IPS-NIHi11 (cell line): ENCODE measurements around the gene IRF3.

ENCODE experiments used
- DNase-seq: peaks from one replicate; pipeline ENCODE4 v3.0.0; 2012; ENCODE audit warnings: mixed read lengths, low spot score

Gene IRF3

DNA sequence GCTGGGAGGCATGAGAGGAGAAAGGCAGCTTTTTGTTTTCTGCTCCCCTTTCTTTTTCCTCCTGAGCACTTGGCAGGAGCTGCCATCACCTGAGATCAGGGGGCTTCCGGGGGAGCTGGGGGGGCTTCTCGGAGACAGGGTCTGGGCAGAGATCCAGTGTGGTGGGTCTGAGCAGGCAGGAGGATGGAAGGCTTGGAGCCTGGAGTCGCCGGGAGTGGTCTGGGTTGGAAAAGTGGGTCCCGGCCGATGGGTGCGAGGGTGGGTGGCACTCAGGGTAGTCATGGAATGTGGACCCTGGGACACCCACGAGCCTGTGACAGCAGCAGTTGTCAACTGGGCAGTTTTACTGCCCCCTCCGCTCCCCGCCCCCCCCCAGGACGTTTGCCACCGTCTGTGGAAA lies 21.5 kb upstream of the IRF3 start:
- peak; percentile 3 for DNase-seq

DNA sequence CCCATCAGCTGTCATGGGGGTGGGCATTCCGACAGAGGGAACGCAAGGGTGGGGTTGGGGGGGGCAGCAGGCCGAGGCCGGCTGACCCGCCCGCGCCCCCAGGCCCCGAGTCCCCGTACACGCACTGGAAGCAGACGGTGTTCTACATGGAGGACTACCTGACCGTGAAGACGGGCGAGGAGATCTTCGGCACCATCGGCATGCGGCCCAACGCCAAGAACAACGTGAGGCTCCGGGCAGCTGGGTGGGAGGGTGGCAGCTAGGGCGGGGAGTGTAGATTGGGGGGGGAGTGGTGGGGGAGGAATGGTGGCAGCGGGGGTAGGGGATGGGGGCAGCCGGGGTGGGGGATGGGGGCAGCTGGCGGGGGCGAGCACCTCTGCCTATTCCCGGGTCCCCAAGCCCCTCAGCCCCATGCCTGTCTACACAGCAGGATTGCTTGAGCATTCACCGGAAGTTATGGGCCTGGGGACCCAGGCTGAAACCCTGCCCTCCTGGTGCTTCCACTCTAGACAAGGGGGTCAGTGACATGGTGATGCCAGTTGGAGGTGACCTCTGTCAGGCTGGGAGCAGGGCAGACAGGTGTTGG lies 20.9 kb upstream of the IRF3 start:
- DNase-seq, result peak; percentile 5

DNA sequence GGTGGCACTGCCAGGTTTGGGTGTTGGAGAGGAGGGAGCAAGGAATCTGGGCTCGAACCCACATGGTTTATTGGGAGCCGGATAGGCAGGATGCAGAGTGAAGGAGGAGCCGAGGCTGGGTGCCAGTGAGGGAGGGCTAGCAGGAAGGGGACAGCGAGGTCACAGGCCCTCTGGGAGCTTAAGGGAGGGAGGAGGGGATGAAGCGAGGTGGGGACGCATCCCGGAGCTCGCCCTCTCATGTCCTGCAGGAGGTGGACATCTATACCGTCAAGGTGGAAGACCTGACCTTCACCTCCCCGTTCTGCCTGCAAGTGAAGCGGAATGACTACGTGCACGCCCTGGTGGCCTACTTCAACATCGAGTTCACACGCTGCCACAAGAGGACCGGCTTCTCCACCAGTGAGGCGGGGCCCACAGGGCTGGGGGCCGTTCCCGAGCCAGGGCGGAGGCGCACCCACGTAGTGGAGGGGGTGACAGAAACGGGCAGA lies 20.2 kb upstream of the IRF3 start:
- peak; percentile 12 for DNase-seq

DNA sequence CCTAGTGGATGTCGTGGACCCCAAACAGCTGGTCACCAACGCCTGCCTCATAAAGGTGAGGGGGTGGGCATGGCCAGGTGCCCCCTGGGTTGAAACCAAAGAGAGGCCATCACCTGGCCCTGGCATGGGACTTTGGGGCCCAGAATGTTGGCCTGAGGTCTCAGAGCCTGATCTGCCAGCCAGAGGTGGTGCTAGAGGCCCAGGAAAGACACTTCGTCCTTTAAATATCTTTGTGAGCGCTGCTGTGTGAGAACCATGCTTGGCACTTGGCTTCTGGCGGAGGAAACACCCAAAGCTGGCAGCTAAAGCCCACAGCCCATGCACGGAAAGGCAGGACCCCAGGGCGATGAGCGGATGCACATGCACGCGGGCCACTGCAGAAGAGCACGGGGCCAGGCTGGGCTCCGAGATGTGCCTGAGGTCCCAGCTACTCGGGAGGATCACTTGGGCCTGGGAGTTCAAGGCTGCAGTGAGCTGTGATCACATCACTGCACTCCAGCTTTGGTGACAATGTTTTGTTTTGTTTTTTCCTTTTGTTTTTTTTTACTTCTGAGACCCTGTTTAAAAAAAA lies 19.4 kb upstream of the IRF3 start:
- peak; percentile 3 for DNase-seq

DNA sequence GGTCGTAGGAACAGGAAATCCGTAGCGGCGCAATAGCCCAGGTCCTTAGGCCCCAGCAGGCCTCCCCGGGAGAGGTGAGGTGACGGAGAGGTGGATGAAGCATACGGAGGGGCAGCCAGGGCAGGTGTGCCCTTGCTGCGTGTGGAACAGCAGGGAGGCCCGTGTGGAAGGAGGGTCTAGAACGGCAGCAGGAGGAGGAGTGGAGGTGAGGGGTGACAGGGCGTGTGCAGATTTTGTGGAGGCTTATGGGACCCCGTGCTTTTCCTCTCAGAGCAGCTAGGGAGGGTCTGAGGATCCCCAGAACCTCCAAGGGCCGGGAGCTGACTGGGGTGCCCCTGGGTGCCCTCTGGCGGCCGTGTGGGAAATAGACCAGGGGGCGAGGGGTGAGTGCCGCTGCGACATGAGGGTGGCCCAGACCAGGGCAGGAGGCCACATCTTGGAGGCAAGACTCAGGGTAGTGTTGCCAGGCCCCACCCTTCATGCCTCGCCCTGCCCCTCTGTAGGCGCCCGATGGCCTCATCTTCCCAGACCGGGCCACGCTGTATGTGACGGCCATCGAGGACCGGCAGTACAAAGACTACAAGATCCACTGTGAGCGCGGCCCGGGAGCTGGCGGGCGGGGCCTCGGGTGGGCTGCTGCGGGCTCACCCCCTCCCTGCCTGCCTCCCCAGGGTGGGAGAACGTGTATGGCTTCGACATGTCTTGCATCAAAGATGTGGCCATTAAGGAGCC lies 18.8 kb upstream of the IRF3 start:
- DNase-seq, result peak; percentile 58

DNA sequence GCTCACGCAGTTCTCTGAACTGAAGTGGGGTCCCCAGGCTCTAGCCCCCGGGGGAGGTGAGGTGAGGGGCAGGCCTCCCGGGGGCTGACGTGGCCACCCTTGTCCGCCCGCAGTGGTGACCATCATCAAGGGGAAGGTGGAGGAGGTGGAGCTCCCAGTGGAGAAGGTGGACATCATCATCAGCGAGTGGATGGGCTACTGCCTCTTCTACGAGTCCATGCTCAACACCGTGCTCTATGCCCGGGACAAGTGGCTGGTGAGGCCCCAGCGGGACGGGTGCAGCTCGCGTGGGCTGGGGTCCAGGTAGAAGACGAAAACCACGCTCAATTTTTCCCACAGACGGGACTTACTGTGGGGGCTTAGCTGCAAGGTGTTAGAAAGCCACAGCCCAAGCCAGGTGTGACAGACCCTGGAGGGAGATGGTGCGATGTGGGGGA lies 18.2 kb upstream of the IRF3 start:
- no peak for DNase-seq

DNA sequence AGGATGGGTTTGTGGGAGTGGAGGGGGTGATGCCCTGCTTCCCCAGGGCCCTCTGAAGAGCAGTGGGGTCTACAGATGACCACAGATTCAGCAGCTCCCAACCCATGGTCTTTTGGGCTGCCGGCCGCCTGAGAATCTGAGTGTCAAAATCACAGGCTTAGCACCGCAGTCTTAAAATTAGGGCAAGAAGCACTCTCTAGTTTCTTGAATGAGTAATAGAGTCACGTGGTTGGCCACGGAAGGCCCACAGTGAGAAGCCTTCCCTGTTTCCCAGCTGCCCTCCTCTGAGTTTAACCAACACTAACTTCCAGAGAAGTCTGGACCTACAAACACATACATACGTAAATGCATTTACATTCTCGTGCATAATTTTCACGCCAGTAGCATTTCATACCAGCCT lies 16.6 kb upstream of the IRF3 start:
- DNase-seq, result no peak

DNA sequence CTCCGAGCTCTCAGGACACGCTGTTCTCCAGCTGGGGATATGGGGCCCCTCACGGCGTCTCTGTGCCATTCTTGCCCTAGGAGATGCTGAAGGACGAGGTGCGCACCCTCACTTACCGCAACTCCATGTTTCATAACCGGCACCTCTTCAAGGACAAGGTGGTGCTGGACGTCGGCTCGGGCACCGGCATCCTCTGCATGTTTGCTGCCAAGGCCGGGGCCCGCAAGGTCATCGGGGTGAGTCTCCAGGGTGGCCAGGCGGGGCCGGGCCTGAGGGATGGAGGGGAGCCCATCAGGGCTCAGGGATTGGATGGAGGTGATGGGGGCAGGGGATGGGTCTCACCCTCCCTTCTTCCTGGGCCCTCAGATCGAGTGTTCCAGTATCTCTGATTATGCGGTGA lies 16.2 kb upstream of the IRF3 start:
- no peak for DNase-seq

DNA sequence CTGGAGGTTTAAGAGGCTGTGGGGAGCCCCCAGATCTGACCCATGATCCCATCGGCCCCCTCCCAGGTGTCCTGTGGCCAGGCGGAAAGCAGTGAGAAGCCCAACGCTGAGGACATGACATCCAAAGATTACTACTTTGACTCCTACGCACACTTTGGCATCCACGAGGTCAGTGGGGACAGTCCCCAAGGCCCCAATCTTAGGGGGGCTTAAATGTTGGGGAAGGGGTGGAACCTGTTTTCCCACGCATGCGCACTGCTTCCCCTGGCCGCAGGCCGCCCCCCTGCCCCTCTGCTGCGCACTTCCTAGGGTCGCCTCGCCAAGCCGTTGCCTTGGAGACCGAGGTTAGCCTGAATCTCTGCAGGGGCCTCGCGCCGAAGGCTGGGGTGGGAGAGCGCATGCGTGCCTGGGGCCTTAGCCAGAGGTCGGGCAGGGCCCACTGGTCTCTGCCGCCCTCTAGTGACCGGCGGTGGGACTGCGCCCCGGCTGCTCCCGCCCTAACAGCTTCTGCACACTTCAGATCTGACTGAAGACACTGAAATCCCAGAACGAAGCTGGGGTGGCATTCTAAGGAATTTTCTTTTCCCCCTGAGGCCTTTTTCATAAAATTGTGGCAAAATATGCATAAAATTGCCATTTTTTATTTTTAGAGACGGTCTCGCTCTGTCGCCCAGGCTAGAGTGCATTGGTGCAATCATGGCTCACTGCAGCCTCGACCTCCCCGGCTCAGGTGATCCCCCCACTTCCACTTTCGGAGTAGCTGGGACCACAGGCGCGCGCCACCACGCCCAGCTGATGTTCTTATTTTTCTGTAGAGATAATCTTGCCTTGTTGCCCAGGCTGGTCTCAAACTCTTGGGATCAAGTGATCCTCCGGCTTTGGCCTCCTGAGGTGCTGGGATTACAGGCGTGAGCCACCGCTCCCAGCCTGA lies 15.0 kb upstream of the IRF3 start:
- peak; percentile 90 for DNase-seq

DNA sequence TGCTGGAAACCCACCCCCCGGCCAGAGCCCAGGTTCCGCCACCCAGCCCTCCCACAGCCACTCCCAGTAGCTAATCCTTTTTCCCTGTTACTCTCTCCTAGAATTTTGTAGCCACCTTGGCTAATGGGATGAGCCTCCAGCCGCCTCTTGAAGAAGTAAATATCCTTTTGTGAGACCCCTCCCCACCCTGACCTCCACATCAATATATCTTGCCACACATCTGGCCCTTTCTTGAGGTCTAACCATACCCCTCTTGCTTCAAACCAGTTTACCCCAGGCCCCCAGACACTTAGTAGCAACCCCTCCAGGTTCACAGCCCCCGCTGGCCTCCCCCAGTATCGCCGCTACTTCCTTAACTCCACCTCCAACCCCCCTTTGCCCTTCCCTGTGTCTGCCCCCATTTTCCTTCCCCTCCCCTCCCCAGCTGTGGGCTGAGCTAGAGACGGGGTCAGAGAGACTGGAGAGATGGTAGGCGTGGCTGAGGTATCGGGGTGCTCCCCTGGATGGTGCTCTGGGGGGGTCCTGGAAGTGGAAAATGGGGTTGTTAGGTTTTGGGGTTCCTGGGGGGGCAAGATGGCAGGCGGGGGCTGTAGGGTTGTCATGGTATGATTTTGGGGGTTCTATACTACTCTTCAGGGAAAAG lies 14.2 kb upstream of the IRF3 start:
- DNase-seq, result no peak

DNA sequence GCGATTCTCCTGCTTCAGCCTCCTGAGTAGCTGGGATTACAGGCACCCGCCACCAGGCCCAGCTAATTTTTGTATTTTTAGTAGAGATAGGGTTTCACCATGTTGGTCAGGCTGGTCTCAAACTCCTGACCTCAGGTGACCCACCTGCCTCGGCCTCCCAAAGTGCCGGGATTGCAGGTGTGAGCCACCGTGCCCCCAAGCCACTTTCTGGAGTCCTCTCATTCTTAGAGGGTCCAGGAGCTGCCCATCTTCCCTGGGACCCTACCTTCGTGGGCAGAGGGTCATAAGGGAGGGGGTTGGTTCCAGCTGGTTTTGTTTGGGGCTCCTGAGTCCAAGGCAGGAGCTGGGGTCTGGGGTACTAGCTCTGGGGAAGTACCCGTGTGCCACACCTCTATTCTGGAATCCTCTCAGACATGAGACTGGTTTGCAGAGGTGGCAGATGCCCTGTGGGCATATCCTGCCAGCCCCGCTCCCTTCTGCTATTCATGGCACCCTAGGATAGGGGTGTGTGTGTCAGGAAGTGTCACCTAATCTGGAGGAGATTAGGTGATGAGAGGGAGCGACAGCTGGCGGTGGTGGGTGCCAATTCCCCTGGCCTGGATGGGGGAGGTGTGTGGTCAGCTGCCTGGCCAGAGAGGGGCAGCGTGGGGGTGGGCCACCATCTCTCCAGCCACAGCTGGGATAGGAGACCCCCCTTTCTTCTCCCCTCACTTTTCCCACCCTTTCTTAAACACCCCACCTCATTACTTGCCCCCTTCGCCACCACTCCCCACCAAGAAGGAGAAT lies 13.5 kb upstream of the IRF3 start:
- DNase-seq, result no peak

DNA sequence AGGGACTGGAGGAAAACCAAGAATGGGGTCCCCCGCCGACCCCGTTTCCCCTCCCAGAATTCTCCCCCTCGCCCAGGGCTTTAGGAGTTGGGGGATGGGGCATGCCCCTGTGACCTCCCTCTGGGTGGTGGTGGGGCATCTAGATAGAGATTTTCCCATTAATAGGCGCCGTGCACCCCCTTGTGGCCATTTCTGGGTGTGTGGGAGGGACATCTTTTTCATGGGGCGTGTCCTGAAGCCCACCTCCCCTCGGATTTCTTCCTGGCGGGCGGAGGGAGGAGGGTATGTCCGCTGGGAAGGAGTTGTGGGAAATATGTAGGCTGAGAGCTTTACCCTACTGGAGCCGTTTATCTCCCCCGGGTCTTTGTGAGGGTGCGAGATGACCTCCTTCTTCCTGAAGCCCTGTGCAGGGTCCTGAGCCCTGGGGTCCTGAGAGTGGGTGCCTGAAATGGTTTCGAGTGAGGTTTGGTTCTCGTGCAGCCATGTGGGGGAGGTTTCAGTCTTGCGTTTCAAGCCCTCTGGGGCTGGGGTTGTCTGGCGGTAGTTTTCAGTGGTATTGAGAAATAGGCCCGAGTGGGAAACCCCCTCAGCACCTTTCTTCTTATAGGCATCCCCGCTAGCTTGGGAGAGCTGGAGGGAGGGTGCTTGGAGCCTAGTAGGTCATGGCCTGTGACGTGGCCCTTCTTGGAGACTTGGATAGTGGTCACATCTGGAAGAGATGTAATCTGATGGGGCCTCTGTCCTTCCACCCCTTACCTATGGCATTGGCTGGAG lies 12.4 kb upstream of the IRF3 start:
- peak; percentile 52 for DNase-seq

DNA sequence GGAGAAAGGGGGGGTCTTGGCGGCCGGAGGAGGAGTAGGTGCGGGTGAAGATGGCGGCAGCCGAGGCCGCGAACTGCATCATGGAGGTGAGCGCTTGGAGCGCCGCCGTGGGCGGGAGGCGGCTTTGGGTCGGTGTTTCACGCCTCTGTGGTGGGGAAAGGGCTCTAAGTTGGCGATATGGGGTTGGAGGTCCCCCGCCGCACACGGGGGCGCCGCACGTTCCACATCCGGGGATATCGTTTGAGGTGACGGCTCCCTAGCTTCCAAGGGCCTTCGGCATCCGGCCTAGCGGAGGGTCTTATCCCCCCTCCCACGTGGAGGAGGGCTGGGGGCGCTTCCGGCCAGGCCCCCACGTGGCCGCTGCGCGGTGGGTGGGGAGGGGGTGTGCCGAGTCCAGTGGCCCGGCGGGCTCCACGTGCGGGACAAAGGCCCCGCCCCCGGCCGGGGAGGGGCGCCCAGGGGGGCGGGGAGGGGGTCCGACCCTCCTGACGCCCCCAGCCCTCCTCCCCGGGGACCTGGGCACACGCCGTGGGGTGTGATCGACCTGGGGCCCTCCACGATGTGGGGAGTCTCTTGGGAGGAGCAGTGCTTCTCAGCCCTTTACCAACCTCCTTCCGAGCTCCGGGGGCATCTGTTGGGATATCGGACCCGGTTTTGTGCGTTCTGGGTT lies 11.7 kb upstream of the IRF3 start, which contains the start of gene PRMT1:
TSS of gene PRMT1 (plus strand) at position 41 of the 670 bp plus-strand sequence. CDS start at position 51, 10 bp downstream.
- DNase-seq, result peak; percentile 47

DNA sequence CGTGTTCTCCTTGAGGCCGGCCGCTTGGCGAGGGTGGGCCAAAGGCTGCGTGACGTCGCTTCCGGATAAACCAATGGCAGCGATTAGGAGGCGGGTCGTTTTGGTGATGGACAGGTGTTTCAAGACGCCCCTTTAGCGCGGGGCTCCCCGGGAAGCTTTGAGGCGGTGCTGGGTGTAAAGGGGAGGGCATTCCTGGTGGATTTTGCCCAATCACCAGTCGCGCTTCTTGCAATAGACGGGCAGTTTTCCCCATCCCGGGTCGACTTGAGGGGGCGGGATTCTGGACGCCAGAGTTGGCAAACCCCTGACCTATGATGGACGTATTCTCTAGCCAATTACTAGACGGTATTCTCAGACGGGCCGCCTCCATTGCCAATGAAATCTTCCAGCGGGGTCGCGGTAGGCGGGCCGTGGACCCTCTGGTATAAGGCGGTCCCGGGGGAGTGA lies 11.2 kb upstream of the IRF3 start:
- DNase-seq, result peak; percentile 87

DNA sequence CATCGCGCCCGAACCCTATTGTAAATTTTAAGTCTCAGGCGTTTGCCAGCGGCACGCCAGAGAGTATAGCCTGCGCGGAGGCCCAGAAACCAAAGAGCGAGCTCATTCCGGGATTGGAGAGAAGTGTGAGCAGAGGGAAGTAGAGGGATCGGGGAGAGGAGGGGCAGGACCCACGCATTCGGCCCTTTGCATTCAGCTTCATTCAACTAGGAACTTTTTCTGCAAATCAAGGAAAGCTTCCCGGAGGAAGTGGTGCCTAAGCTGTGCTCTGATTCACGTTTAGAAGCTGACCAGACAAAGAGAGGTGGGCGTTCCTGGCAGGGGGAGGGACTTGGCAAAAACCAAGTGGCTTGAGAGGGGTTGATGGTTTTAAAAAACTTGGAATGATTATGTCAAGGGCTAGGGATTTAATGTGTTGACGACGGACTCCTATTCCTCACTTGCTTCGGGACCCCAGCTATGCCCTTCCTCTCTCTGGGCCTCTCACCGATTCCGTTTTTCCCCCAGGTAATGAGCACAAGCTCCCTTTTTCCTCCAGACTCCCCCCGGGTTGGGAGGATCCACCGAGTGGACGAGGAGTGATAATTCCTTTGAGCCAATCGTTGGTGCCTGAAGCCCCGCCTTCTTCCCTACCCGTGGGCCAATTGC lies 10.6 kb upstream of the IRF3 start:
- peak; percentile 56 for DNase-seq

DNA sequence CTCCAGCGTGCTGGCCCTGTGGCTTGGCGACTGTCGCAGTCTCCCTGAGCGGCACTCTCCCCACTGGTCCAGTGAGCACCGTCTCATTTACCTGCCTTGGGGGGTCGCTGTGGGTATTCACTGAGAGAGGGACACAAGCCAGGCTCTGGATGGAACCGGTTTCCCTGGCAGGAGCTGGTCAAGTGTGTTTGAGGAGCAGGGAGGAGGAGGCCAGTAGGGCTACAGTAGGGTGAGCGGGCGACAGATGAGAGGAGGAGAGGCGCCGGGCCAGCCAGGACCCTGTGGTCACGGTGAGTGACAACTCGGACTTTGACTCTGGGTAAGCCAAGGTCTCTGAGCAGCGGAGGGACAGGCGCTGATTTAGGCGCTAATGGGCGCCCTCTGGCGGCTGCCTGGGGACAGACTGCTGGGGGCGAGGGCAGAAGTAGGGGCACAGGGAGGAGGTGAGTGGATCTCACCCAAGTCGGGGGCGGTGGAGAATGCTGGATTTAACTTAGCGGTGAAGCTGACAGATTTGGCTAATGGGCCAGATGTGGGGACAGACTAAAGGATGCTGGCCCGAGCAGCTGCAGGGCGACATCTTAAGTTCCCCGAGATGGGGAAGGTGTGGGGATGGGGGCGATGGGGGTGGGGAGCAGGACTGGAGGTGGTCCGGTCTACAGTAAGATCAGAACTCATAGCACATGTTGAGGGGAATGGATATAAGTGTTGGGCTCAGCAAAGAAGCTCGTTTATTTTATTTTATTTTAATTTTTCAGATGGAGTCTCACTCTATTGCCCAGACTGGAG lies 6.7 kb upstream of the IRF3 start:
- peak; percentile 88 for DNase-seq

DNA sequence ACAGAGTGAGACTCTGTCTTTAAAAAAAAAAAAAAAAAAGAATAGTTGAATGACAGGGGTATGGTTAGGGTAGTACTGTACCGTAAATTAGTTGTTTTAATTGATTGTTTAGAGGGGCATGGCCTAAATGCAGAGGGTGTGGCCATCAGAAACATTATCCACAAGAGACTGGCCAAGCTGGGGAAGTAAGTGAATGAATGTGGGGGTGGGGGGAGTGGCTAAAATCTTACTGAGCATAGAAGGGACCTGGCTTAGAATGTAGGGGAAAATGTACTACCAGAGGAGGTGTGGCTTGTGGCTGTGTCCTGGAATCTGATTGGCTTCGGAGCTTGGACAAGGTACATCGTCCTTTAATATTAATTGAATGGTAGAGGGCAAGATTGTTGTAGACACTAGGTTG lies 3.9 kb upstream of the IRF3 start:
- DNase-seq, result no peak

DNA sequence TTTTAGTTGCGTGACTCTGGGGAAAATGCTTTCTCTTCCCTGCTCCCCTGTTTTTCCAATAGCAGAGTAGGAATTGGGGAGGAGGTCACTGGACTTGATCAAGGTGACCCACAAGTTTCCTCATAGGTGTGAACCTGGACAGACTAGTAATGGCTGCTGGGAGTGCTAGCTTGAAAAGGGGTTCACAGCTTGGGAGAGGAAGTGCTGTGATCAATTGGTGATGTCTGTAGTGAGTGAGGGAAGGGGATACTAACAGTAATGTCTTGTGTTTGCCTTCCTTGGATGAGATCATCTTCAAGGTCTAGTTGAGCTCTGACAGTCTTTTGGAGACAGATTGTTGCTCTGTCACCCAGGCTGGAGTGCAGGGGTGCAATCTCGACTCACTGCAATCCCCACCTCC lies 1.8 kb upstream of the IRF3 start:
- no peak for DNase-seq
